HCT116 (cell line): Measurements from ENCODE around the gene PLK2.

Experiments
- CEBPB ChIP-seq: IDR thresholded peaks from 2 replicates; pipeline ENCODE4 v1.6.1; 2012; ENCODE audit warnings: low read depth
- EZH2 ChIP-seq: fragments of 200-600 bp; sonication (generic); IDR thresholded peaks from 2 replicates; pipeline ENCODE4 v1.6.1; 2017; ENCODE audit warnings: antibody characterized with exemption, mixed run types
- EZH2phosphoT487 ChIP-seq: fragments of 200-600 bp; IDR thresholded peaks from 2 replicates; pipeline ENCODE4 v1.6.1; 2018; ENCODE audit warnings: antibody characterized with exemption, borderline replicate concordance
- JUND ChIP-seq: IDR thresholded peaks from 2 replicates; pipeline ENCODE4 v1.6.1; 2012
- POLR2A ChIP-seq: IDR thresholded peaks from 2 replicates; pipeline ENCODE4 v1.7.0; 2011; ENCODE audit warnings: borderline replicate concordance; ENCODE audit not compliant: insufficient read depth, insufficient read length; ENCODE audit errors: extremely low read depth
- POLR2AphosphoS5 ChIP-seq: IDR thresholded peaks from 2 replicates; pipeline ENCODE4 v1.6.1; 2011; ENCODE audit warnings: mild to moderate bottlenecking, low read depth, low read length, moderate library complexity
- RAD21 ChIP-seq: IDR thresholded peaks from 2 replicates; pipeline ENCODE4 v1.6.1; 2012; ENCODE audit warnings: low read depth, mild to moderate bottlenecking
- SP1 ChIP-seq: IDR thresholded peaks from 2 replicates; pipeline ENCODE4 v1.6.1; 2012; ENCODE audit warnings: low read depth
- TCF7L2 ChIP-seq: IDR thresholded peaks from 2 replicates; pipeline ENCODE4 v1.7.0; 2011; ENCODE audit warnings: borderline replicate concordance, inconsistent platforms; ENCODE audit not compliant: insufficient read depth, insufficient read length; ENCODE audit errors: extremely low read depth
- YY1 ChIP-seq: IDR thresholded peaks from 2 replicates; pipeline ENCODE4 v1.6.1; 2011; ENCODE audit warnings: low read length, low read depth, moderate library complexity, mild to moderate bottlenecking; ENCODE audit not compliant: insufficient replicate concordance; ENCODE audit errors: extremely low read depth
- ZNF274 ChIP-seq: fragments of 200-500 bp; sonication (Bioruptor generic); IDR thresholded peaks from 2 replicates; pipeline ENCODE4 v1.6.1; 2014; ENCODE audit warnings: mild to moderate bottlenecking, low read depth, low read length, inconsistent platforms
- TF ChIP-seq, protein P1 (sequence below), 3 experiments: fragments of 200-600 bp in 1 of 3; sonication (generic) in 1 of 3; IDR thresholded peaks in 2 of 3; conservative IDR thresholded peaks in 1 of 3; 2 replicates each; pipeline ENCODE4 v1.5.1; 2012 to 2017; ENCODE audit warnings: low read depth in 2 of 3, low read length in 2 of 3, antibody characterized with exemption in 1 of 3, borderline replicate concordance in 1 of 3, control low read depth in 1 of 3, mild to moderate bottlenecking in 1 of 3, mixed read lengths in 1 of 3, mixed run types in 1 of 3, moderate library complexity in 1 of 3; ENCODE audit not compliant: insufficient read depth in 1 of 3
- TF ChIP-seq, protein P2 (sequence below): IDR thresholded peaks from 2 replicates; pipeline ENCODE4 v1.6.1; 2012

DNA sequence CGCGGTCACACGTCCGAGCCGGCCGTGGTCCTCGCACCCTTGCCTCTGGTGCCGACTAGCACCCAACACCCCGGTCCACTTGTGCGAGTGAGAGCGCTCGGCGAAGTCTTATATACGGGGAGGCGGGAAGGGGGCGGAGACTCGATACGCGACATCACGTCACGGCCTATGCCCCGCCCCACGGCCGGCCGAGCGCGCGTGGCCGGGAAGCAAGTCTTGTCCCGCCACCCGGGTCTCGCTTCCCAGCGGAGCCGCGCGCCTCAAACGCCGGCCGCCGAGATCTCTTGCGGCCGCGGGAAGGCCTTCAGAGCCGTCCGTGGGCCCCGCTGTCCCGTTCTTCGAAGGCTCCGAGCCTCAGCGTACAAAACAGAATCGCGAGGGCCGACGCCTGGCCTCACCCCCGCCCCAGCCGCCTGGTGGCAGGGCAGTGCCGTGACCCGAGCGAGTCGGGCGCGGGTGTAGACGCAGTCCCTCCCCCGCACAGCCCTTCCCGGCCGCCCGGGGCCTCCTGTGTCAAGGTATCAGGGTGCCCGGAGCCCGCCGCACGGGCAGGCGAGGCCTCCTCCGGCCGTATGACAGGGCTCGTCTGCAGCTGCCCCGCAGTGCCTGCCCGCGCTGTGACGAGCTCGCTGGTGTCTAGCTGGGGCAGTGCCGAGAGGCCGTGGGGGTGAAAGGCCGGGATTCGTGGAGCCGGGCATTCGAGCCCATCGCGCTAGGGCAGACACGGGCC lies at the start of gene PLK2:
- TF ChIP-seq EZH2phosphoT487 (no peak), RAD21 (peak; percentile 29), JUND (no peak; the same call in 1 of the 2 replicates), SP1 (peak; percentile 78), ZNF274 (no peak), TCF7L2 (no peak), CEBPB (no peak), YY1 (peak; percentile 29), POLR2A (peak; percentile 97), EZH2 (no peak), POLR2AphosphoS5 (peak; percentile 99)
- TF ChIP-seq, protein P1, sequence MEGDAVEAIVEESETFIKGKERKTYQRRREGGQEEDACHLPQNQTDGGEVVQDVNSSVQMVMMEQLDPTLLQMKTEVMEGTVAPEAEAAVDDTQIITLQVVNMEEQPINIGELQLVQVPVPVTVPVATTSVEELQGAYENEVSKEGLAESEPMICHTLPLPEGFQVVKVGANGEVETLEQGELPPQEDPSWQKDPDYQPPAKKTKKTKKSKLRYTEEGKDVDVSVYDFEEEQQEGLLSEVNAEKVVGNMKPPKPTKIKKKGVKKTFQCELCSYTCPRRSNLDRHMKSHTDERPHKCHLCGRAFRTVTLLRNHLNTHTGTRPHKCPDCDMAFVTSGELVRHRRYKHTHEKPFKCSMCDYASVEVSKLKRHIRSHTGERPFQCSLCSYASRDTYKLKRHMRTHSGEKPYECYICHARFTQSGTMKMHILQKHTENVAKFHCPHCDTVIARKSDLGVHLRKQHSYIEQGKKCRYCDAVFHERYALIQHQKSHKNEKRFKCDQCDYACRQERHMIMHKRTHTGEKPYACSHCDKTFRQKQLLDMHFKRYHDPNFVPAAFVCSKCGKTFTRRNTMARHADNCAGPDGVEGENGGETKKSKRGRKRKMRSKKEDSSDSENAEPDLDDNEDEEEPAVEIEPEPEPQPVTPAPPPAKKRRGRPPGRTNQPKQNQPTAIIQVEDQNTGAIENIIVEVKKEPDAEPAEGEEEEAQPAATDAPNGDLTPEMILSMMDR (IDR thresholded peaks at IDR 0.05 in 2 of 3, conservative IDR thresholded peaks at IDR 0.05 in 1 of 3; ENCODE audit: borderline replicate concordance in 1 of 3, insufficient read depth in 1 of 3, low read depth in 2 of 3, low read length in 2 of 3): peak in 2 of 3 experiments; percentile 19 to 49; a peak in 4 of 6 replicates
- TF ChIP-seq, protein P2, sequence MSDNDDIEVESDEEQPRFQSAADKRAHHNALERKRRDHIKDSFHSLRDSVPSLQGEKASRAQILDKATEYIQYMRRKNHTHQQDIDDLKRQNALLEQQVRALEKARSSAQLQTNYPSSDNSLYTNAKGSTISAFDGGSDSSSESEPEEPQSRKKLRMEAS: peak; percentile 86
